Activated gamma-delta T cell (primary cell): Measurements from ENCODE around the gene TAS2R60.
"Not testable (repeated sequence)": the region's sequence is repeated elsewhere in the genome, so short reads cannot be mapped to it uniquely, and the experiment has no call there.

Experiments used
- DNase-seq: peaks from one replicate; lab custom pipeline; 2025; lab: John Stamatoyannopoulos, UW

TAS2R60 gene

GRCh38 chr7:143444063-143444782 is 970 bp downstream of the TAS2R60 start:
- no peak for DNase-seq

GRCh38 chr7:143444785-143445184 is 1.5 kb downstream of the TAS2R60 start:
- DNase-seq = no peak

GRCh38 chr7:143447466-143447865 is 4.2 kb downstream of the TAS2R60 start:
- no peak for DNase-seq

GRCh38 chr7:143448429-143448828 is 5.2 kb downstream of the TAS2R60 start:
- DNase-seq = no peak

GRCh38 chr7:143449793-143450192 is 6.5 kb downstream of the TAS2R60 start:
- no peak for DNase-seq

- DNase-seq = no peak
Measured at GRCh38 chr7:143451122-143451521, 7.9 kb downstream of the TAS2R60 start.

GRCh38 chr7:143451746-143452145 is 8.5 kb downstream of the TAS2R60 start:
- DNase-seq = no peak

- no peak for DNase-seq
Measured at GRCh38 chr7:143452495-143452894, 9.2 kb downstream of the TAS2R60 start.

GRCh38 chr7:143454091-143454680 is 10.9 kb downstream of the TAS2R60 start:
- DNase-seq = no peak

- DNase-seq = no peak
Measured at GRCh38 chr7:143455491-143455890, 12.2 kb downstream of the TAS2R60 start.

GRCh38 chr7:143455942-143456341 is 12.7 kb downstream of the TAS2R60 start:
- no peak for DNase-seq

GRCh38 chr7:143456992-143457793 is 13.9 kb downstream of the TAS2R60 start:
- no peak for DNase-seq

- no peak for DNase-seq
Measured at GRCh38 chr7:143458263-143458662, 15.0 kb downstream of the TAS2R60 start.

- DNase-seq = no peak
Measured at GRCh38 chr7:143458681-143459080, 15.4 kb downstream of the TAS2R60 start.

- no peak for DNase-seq
Measured at GRCh38 chr7:143459359-143459758, 16.1 kb downstream of the TAS2R60 start.

GRCh38 chr7:143460271-143460979 is 17.2 kb downstream of the TAS2R60 start:
- no peak for DNase-seq

GRCh38 chr7:143462045-143462444 is 18.8 kb downstream of the TAS2R60 start:
- no peak for DNase-seq

- no peak for DNase-seq
Measured at GRCh38 chr7:143463556-143463955, 20.3 kb downstream of the TAS2R60 start.

GRCh38 chr7:143463957-143464356 is 20.7 kb downstream of the TAS2R60 start:
- no peak for DNase-seq

GRCh38 chr7:143467724-143468123 is 24.5 kb downstream of the TAS2R60 start:
- DNase-seq = no peak

GRCh38 chr7:143472071-143472689 is 28.9 kb downstream of the TAS2R60 start:
- not testable (repeated sequence) for DNase-seq
